Adrenal gland (tissue), 12 donors: ENCODE data around the gene FMN2. TPM values are rescaled to one million over a fixed set of nuclear protein-coding genes. Genes with fewer than 3 reads are reported as not detected.

Experiments
- DNase-seq, 7 donors: peaks; one replicate each; pipeline ENCODE4 v3.0.0-alpha.2; 2019 to 2020
- H3K27ac ChIP-seq, 5 donors: fragments of 200-600 bp; sonication (generic) in 4 of 5; 1 replicate in 3 of 5; 2 replicates in 2 of 5; pipeline versions ENCODE4 v1.5.1 to v1.8.0; 2016 to 2020; ENCODE audit warnings: mild to moderate bottlenecking in 1 of 5
- H3K27me3 ChIP-seq: fragments of 200-600 bp; 2 replicates; pipeline ENCODE4 v1.8.0; 2021
- H3K36me3 ChIP-seq, 2 donors: fragments of 200-600 bp; replicated peaks in 1 of 2; 1 replicate in 1 of 2; 2 replicates in 1 of 2; pipeline versions ENCODE4 v1.5.1 to v1.8.0; 2018 to 2022
- H3K4me1 ChIP-seq, 2 donors: fragments of 200-600 bp; replicated peaks in 1 of 2; 1 replicate in 1 of 2; 2 replicates in 1 of 2; pipeline versions ENCODE4 v1.5.1 to v1.8.0; 2018 to 2021
- H3K4me3 ChIP-seq, 4 donors: fragments of 200-600 bp; sonication (generic) in 3 of 4; one replicate each; pipeline ENCODE4 v1.5.1; 2016 to 2018
- H3K9me3 ChIP-seq, 3 donors: fragments of 200-600 bp; sonication (generic) in 1 of 3; replicated peaks in 1 of 3; 1 replicate in 2 of 3; 2 replicates in 1 of 3; pipeline versions ENCODE4 v1.5.1 to v1.8.0; 2016 to 2021
- POLR2A ChIP-seq, 2 donors: fragments of 450-650 bp; IDR thresholded peaks; one replicate each; pipeline ENCODE4 v1.6.1; 2017; ENCODE audit warnings: antibody characterized with exemption in 2 of 2, mild to moderate bottlenecking in 2 of 2, moderate library complexity in 1 of 2
- WGBS, 4 donors: extraction: QIAGEN DNeasy Blood & Tissue Kit in 2 of 4; methylation state at CpG; one replicate each; pipeline versions ENCODE4 v1.1.5 to v1.1.7; 2013 to 2017; 5-methylcytosine and 5-hydroxymethylcytosine counted together
- intact Hi-C, 2 donors: fragments of 100-400 bp; cut with DNase I; formaldehyde crosslinking; loops; one replicate each; pipeline versions ENCODE4 v1.14.1 to v1.15.0; 2022 to 2023
- polyA plus RNA-seq, 3 donors: library from polyadenylated mRNA; stranded (reverse); fragments of 200-250 nt in 2 of 3; fragments of 350-450 nt in 1 of 3; fragmentation: Illumina TruSeq in 1 of 3; extraction: RNeasy Lipid Tissue Mini Kit (QIAGEN cat#74804) in 1 of 3; gene quantifications; one replicate each; pipeline ENCODE4 v1.2.3, GENCODE V29; 2013 to 2014
- total RNA-seq, 9 donors: library from RNA; depleted of rRNA in 4 of 9; stranded (reverse); fragments of >200 nt in 4 of 9; fragments of 120-200 nt in 1 of 9; fragmentation: NEBNext Ultra II Directional in 1 of 9; extraction: Animal tissue kit (Norgen Biotek cat#: 25700) in 1 of 9; gene quantifications; one replicate each; pipeline versions ENCODE4 v1.1.0 to v1.2.4, GENCODE V29; 2013 to 2023
- TF ChIP-seq, protein P1 (sequence below), 6 experiments: fragments of 450-650 bp in 4 of 6; fragments of 200-600 bp in 2 of 6; sonication (generic) in 1 of 6; IDR thresholded peaks; 1 replicate in 5 of 6; 2 replicates in 1 of 6; pipeline versions ENCODE4 v1.5.1 to v1.8.0; 2016 to 2021; ENCODE audit warnings: antibody characterized with exemption in 6 of 6, mild to moderate bottlenecking in 2 of 6, moderate library complexity in 1 of 6
- donor health status: healthy with polysubstance abuse.
- donor health status: Bipolar disorder and iron deficiency.
- donor health status: DM: yes; HTN: yes; CAD: no.
- donor health status: DM: no; HTN: no; CAD: no.
- donor health status: DM: no; HTN: no; CAD: no.
- donor health status: DM: yes; HTN: yes; CAD: no.

FMN2 gene
- total and polyA plus RNA-seq, 12 donors = 0.69 to 9.8 (median 3.1) TPM

DNA sequence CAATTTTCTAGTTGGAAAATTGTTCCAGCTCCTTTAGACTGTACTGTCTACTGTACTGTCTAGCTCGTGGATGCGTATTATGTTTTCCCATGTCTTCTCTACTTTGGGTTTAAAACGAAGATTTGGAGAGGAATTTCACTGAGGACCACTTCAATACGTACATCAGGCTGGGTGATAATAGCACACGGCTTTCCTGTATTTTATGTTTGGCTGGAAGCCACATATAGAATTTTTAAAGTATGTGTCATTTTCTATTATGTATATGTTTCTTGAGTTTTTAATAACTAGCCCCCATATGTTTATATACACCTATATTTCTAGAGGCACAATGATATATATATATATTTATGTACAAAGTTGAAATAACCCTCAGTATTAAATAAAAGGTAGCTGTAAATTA lies 293.9 kb downstream of the FMN2 start:
- TF ChIP-seq POLR2A (IDR thresholded peaks at IDR 0.05) = no peak
- TF ChIP-seq, protein P1, sequence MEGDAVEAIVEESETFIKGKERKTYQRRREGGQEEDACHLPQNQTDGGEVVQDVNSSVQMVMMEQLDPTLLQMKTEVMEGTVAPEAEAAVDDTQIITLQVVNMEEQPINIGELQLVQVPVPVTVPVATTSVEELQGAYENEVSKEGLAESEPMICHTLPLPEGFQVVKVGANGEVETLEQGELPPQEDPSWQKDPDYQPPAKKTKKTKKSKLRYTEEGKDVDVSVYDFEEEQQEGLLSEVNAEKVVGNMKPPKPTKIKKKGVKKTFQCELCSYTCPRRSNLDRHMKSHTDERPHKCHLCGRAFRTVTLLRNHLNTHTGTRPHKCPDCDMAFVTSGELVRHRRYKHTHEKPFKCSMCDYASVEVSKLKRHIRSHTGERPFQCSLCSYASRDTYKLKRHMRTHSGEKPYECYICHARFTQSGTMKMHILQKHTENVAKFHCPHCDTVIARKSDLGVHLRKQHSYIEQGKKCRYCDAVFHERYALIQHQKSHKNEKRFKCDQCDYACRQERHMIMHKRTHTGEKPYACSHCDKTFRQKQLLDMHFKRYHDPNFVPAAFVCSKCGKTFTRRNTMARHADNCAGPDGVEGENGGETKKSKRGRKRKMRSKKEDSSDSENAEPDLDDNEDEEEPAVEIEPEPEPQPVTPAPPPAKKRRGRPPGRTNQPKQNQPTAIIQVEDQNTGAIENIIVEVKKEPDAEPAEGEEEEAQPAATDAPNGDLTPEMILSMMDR (IDR thresholded peaks at IDR 0.05) = no peak
- intact Hi-C loops = no loop called here

DNA sequence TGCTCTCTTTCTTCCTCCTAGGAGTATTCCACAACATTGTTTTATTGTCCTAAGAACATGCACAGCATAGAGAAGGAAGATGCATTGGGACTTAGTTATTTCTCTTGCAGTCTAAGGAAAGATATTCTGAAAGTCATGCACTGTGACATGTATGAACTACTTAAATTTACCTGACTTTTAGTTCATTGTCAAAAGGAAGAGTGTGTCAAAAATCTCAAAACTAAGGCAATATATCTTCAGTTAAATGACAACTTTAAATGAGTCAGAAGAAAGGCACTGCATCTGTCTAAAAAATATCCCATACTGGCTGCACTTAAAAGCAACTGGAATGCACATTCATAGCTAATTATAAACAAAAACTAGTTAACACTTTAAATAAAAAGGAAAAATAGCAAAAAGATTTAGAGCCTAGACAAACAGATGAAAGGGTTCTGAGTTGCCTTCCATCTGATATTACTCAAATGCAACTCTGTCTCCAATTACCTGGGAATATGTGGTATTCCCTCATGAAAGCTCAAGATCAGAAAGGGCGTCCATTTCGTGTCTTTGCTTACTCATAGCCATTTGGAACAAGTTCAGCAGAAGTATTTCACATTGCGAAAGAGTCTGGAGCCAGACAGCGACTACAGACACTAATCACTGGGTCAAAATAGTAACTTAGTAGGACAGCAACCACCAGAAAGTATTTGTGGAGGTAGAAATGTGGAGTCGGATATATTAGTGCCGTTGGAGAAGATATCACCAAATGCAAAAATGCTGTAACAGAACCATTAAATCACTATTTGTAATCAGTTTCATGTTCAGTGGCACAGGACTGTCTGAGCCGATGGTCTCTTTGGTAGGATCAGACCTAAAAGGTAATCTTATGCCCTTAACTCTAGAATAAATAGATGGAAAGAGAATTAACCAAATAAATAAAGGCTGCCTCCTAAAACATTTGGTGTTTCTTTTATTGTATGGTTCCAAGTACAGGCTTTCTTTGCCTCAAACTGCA lies 294.6 kb downstream of the FMN2 start:
- intact Hi-C loops = no loop called here
- peaks cover 0 to 11% of the 10 kb centered on the region in 2 donors for H3K4me1 ChIP-seq
- no peaks in the 10 kb centered on the region for H3K27me3 ChIP-seq
- no peak overlapping the region for H3K4me3 ChIP-seq
- peaks cover 0 to 2% (median 0%) of the 10 kb centered on the region in 3 donors for H3K9me3 ChIP-seq
- no peaks in the 10 kb centered on the region for H3K36me3 ChIP-seq
- 55 to 66% (median 63%) methylated on average over 7 of the region's 7 CpGs for WGBS, 4 donors
- H3K27ac ChIP-seq = peak overlapping the region in 1 of 5 donors; percentile 35
- TF ChIP-seq POLR2A (IDR thresholded peaks at IDR 0.05) = no peak
- TF ChIP-seq, protein P1 (IDR thresholded peaks at IDR 0.05) = no peak
- peak in 2 of 7 donors; percentile 13 to 26 for DNase-seq

More for the DNA sequence above, 293.9 kb downstream of the FMN2 start:
- H3K27me3 ChIP-seq = no peaks in the 10 kb centered on the region
- no peak overlapping the region for H3K4me3 ChIP-seq
- peaks cover 0 to 9% (median 0%) of the 10 kb centered on the region in 3 donors for H3K9me3 ChIP-seq
- no peaks in the 10 kb centered on the region for H3K36me3 ChIP-seq
- no peak overlapping the region for H3K27ac ChIP-seq
- no peak for DNase-seq
- peaks cover 0 to 11% of the 10 kb centered on the region in 2 donors for H3K4me1 ChIP-seq
- 84 to 86% (median 85%) methylated on average over 5 of the region's 5 CpGs for WGBS, 4 donors

DNA sequence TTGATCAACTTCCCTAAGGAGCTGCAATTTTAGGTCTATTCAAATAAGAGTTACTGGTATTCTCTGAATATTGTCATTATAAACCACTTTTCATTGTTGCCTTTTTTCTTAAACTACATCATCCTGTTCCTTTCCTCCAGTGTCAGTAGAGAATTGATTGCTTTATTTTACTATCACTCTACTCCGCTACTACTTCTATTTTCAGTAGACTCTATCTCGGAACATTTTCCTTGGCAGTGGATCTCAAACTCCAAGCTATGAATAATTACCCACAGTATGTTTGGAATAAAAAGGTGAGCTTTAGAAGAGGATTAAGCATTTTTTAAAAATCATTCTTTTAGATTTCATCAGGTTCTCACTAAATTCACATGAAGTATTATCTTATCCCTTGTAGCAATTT lies 295.4 kb downstream of the FMN2 start:
- H3K27me3 ChIP-seq = no peaks in the 10 kb centered on the region
- H3K27ac ChIP-seq = no peak overlapping the region
- DNase-seq = no peak
- intact Hi-C loops = no loop called here
- no peaks in the 10 kb centered on the region for H3K36me3 ChIP-seq
- H3K4me3 ChIP-seq = no peak overlapping the region
- H3K9me3 ChIP-seq = no peaks in the 10 kb centered on the region
- WGBS, 4 donors = 38 to 47% (median 42%) methylated on average over 2 of the region's 2 CpGs
- peaks cover 0 to 11% of the 10 kb centered on the region in 2 donors for H3K4me1 ChIP-seq
- no peak for TF ChIP-seq POLR2A (IDR thresholded peaks at IDR 0.05)
- TF ChIP-seq, protein P1 (IDR thresholded peaks at IDR 0.05) = no peak

DNA sequence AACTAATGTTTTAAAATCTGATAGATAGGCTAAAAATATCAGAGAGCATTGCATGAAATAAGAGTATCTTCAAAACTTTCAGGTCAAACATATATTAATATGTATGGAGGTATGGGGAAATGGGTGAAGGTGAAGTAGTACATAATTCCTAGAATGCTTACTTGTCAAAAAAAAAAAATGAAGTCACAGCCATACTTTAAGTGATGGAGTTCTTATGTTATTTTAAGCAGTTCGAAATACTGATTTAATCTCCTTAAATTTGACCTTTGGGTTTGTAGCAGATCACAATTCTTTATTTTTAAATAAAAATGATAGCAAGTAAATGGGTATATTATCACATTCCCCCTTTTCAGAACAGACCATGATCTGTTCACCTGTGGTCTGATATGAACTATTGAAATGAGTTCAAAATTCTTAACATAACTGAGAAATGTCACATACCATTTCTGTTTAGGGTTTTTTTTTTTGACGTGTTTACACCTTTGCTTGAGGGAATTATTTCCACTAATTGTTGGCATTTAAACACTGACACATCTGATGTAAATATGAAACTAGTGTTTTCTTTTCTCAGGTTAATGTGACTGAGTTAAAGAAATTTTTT lies 300.1 kb downstream of the FMN2 start:
- no peak overlapping the region for H3K4me3 ChIP-seq
- 73 to 86% (median 77%) methylated on average over 2 of the region's 2 CpGs for WGBS, 4 donors
- intact Hi-C loops = no loop called here
- H3K36me3 ChIP-seq = no peaks in the 10 kb centered on the region
- TF ChIP-seq POLR2A (IDR thresholded peaks at IDR 0.05) = no peak
- TF ChIP-seq, protein P1 (IDR thresholded peaks at IDR 0.05) = no peak
- no peaks in the 10 kb centered on the region for H3K27me3 ChIP-seq
- no peak for DNase-seq
- H3K9me3 ChIP-seq = no peaks in the 10 kb centered on the region
- H3K4me1 ChIP-seq = peaks cover 0 to 5% of the 10 kb centered on the region in 2 donors
- no peak overlapping the region for H3K27ac ChIP-seq
